Kidney (tissue), 14 donors: ENCODE measurements around the gene SART1. TPM values are rescaled to one million over a fixed set of nuclear protein-coding genes. Genes with fewer than 3 reads are reported as not detected.
A peak's percentile ranks its signal among the peaks of the same experiment; 100 is the strongest.

Source experiments
- DNase-seq, 5 donors: peaks; one replicate each; pipeline ENCODE4 v3.0.0-alpha.2; 2013 to 2020
- FAIRE-seq: peaks from 2 replicates; lab custom pipeline; 2012; peaks lifted over from hg19 to GRCh38; lab: Jason Lieb, UNC
- H3K27ac ChIP-seq, 2 donors: one replicate each; pipeline ENCODE4 v1.7.0; 2013; ENCODE audit warnings: low read depth in 2 of 2, low read length in 2 of 2, inconsistent platforms in 1 of 2
- H3K27me3 ChIP-seq: one replicate; pipeline ENCODE4 v1.7.1; 2013; ENCODE audit warnings: low read length, inconsistent platforms; ENCODE audit not compliant: control insufficient read depth, insufficient read depth
- H3K36me3 ChIP-seq, 3 donors: one replicate each; pipeline versions ENCODE4 v1.7.0 to v1.7.1; 2013; ENCODE audit warnings: low read length in 3 of 3, control low read depth in 1 of 3, inconsistent platforms in 1 of 3; ENCODE audit not compliant: insufficient read depth in 3 of 3, control insufficient read depth in 2 of 3
- H3K4me1 ChIP-seq, 3 donors: one replicate each; pipeline versions ENCODE4 v1.7.0 to v1.7.1; 2013; ENCODE audit warnings: low read length in 3 of 3, inconsistent platforms in 1 of 3, low read depth in 1 of 3; ENCODE audit not compliant: control insufficient read depth in 2 of 3, insufficient read depth in 2 of 3
- H3K4me3 ChIP-seq, 3 donors: one replicate each; pipeline versions ENCODE4 v1.7.0 to v1.8.1; 2013; ENCODE audit warnings: low read length in 3 of 3, control low read depth in 1 of 3, inconsistent platforms in 1 of 3
- H3K9ac ChIP-seq, 3 donors: one replicate each; pipeline versions ENCODE4 v1.7.0 to v1.7.1; 2013; ENCODE audit warnings: low read length in 3 of 3, control low read depth in 1 of 3, inconsistent platforms in 1 of 3
- H3K9me3 ChIP-seq, 3 donors: one replicate each; pipeline versions ENCODE4 v1.7.0 to v1.7.1; 2013; ENCODE audit warnings: low read length in 3 of 3, control low read depth in 1 of 3, inconsistent platforms in 1 of 3; ENCODE audit not compliant: control insufficient read depth in 2 of 3, insufficient read depth in 1 of 3
- intact Hi-C: fragments of 100-400 bp; cut with DNase I; formaldehyde crosslinking; loops from one replicate; pipeline ENCODE4 v1.11.1; 2022
- polyA plus RNA-seq: library from polyadenylated mRNA; stranded (reverse); fragments of 350-450 nt; fragmentation: Illumina TruSeq; extraction: RNeasy Lipid Tissue Mini Kit (QIAGEN cat#74804); gene quantifications from one replicate; pipeline ENCODE4 v1.2.3, GENCODE V29; 2014; ENCODE audit warnings: low read depth, low replicate concordance; ENCODE audit not compliant: insufficient read depth
- total RNA-seq: library from RNA; stranded (reverse); fragmentation: NEBNext Ultra II Directional; extraction: Animal tissue kit (Norgen Biotek cat#: 25700); gene quantifications from one replicate; pipeline ENCODE4 v1.2.1, GENCODE V29; 2021
- TF ChIP-seq, protein P1 (sequence below): IDR thresholded peaks from 3 replicates; pipeline ENCODE4 v1.5.1; 2012; ENCODE audit warnings: mild to moderate bottlenecking, moderate library complexity, borderline replicate concordance; ENCODE audit not compliant: insufficient read depth; ENCODE audit errors: extremely low read depth
- donor health status: control.
- donor health status: control.
- donor health status: control.
- donor health status: control.
- donor health status: control.
- donor health status: DM: yes; HTN: yes; CAD: no.
- donor health status: Normal renal cell carcinoma (clear cell type).

The SART1 gene
- total and polyA plus RNA-seq, 2 donors from 2014 or later, result 48.6 to 48.7 TPM

DNA sequence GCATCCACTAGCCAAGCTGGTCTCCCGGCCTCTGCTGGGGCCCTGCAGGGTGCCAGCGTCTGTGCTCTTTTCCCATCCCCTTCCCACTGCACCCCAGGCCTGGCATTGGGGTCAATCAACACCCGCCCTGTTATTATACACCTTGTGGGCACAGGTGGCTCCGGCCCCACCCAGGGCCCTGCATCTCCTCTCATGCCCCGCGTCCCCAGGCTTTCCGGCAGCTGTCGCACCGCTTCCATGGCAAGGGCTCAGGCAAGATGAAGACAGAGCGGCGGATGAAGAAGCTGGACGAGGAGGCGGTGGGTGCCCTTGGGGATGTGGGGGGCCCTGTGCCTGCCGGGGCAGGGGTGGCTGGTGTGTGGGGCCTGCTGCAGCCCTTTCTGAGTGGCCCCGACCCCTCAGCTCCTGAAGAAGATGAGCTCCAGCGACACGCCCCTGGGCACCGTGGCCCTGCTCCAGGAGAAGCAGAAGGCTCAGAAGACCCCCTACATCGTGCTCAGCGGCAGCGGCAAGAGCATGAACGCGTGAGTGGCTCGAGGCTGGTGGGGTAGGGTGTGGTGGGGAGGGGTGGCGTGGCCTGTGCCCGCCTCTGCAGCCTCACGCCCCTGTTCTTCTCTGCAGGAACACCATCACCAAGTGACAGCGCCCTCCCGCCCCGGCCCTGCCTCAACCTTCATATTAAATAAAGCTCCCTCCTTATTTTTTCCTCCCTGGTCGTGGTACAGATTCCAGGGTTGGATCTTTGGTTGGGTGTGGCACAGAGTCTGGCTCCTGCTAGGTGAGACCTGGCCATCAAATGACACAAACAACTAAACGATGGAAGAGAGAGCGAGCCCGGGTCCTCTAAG lies 17.1 kb downstream of the SART1 start:
- no peak for FAIRE-seq
- intact Hi-C loops, result no loop called here
- Histone ChIP-seq H3K36me3 (peaks cover 0 to 20% (median 0%) of the 10 kb centered on the region in 3 donors), H3K27ac (no peak overlapping the region), H3K9me3 (no peaks in the 10 kb centered on the region), H3K4me1 (no peaks in the 10 kb centered on the region), H3K4me3 (no peak overlapping the region), H3K9ac (no peak overlapping the region), H3K27me3 (no peaks in the 10 kb centered on the region)
- TF ChIP-seq, protein P1, sequence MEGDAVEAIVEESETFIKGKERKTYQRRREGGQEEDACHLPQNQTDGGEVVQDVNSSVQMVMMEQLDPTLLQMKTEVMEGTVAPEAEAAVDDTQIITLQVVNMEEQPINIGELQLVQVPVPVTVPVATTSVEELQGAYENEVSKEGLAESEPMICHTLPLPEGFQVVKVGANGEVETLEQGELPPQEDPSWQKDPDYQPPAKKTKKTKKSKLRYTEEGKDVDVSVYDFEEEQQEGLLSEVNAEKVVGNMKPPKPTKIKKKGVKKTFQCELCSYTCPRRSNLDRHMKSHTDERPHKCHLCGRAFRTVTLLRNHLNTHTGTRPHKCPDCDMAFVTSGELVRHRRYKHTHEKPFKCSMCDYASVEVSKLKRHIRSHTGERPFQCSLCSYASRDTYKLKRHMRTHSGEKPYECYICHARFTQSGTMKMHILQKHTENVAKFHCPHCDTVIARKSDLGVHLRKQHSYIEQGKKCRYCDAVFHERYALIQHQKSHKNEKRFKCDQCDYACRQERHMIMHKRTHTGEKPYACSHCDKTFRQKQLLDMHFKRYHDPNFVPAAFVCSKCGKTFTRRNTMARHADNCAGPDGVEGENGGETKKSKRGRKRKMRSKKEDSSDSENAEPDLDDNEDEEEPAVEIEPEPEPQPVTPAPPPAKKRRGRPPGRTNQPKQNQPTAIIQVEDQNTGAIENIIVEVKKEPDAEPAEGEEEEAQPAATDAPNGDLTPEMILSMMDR, result no peak
- DNase-seq, result no peak

DNA sequence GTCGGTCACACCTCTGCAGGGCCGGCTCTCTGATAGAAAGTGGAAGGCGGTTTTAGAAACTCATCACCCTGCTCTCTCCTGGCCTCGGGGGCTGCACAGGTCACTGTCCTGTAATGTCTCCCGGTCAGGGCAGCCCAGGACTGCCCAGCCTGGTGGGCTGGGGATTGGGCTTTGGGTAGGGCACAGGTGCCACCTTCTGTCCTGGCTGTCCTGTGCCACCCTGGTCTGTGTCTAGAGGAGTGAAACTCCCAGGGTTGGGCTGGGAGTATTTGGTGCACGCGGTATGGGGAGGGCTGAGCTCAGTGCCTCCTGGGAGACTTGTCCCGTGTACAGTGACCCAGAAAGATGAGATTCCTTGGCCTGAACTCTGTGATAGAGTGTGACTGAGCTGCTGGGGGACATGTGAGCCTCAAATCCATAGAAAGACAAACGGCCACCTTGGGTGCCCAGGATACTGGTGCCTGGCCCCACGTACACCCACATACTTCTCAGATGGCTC lies 17.8 kb downstream of the SART1 start:
- no peak for FAIRE-seq
- H3K36me3 ChIP-seq, result peaks cover 0 to 20% (median 0%) of the 10 kb centered on the region in 3 donors
- H3K27ac ChIP-seq, result no peak overlapping the region

DNA sequence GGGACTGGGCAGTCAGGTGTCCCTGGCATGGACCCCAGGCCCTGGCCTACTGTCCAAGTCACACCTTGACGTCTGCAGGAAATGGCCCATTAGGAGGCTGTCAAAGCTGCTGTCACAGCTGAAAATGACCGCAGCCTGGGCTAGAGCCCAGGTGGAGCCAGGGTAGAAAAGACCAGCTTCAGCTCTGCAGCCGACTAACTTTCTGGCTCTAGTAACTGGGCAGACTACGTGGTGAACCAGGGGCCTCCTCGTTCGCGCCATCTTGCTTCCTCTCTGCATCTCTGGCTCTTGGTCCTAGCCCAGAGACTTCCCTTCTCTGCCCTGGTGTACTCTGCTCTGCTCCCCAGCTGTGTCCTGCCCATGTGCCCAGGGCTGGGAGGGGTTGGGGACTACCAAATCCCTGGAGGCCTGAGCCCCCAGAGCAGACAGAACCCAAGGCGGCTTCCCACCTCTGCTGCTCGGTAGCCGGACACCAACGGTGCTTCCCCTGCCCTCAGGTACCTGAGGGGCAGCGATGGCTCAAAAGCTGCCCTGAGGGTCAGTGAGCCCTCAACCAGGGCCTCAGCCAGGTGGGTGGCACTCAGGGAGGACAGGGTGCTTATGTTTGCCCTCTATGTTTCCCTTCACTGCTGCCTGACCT lies 19.7 kb downstream of the SART1 start:
- FAIRE-seq (no peak), DNase-seq (peak in 1 of 5 donors; percentile 63)
- no peaks in the 10 kb centered on the region for H3K9me3 ChIP-seq
- TF ChIP-seq, protein P1, result no peak
- H3K27me3 ChIP-seq, result no peaks in the 10 kb centered on the region
- peaks cover 0 to 20% (median 0%) of the 10 kb centered on the region in 3 donors for H3K36me3 ChIP-seq
- H3K9ac ChIP-seq, result no peak overlapping the region
- H3K4me3 ChIP-seq, result no peak overlapping the region
- no peaks in the 10 kb centered on the region for H3K4me1 ChIP-seq
- intact Hi-C loops, result loop anchor here (10.0 kb wide), 1 partner anchor 96 kb away; the partner anchor contains the start of gene FIBP
- no peak overlapping the region for H3K27ac ChIP-seq

More for the DNA sequence above, 17.8 kb downstream of the SART1 start:
- Histone ChIP-seq H3K4me1 (no peaks in the 10 kb centered on the region), H3K27me3 (no peaks in the 10 kb centered on the region), H3K9me3 (no peaks in the 10 kb centered on the region), H3K9ac (no peak overlapping the region), H3K4me3 (no peak overlapping the region)
- peak in 1 of 5 donors; percentile 58 for DNase-seq
- TF ChIP-seq, protein P1, result no peak
- intact Hi-C loops, result no loop called here
